Suprapubic skin (tissue), 4 donors: ENCODE data around the gene ESYT1. TPM values are rescaled to one million over a fixed set of nuclear protein-coding genes. Genes with fewer than 3 reads are reported as not detected.

ENCODE experiments used
- DNase-seq, 2 donors: peaks; one replicate each; pipeline ENCODE4 v3.0.0-alpha.2; 2019; ENCODE audit warnings: low spot score in 2 of 2
- H3K27ac ChIP-seq: fragments of 200-600 bp; sonication (generic); one replicate; pipeline ENCODE4 v1.5.1; 2019
- H3K27me3 ChIP-seq: fragments of 200-600 bp; sonication (generic); one replicate; pipeline ENCODE4 v1.5.1; 2019
- H3K36me3 ChIP-seq: fragments of 200-600 bp; sonication (generic); one replicate; pipeline ENCODE4 v1.5.1; 2019
- H3K4me1 ChIP-seq: fragments of 200-600 bp; sonication (generic); one replicate; pipeline ENCODE4 v1.5.1; 2019
- H3K4me3 ChIP-seq: fragments of 200-600 bp; sonication (generic); one replicate; pipeline ENCODE4 v1.5.1; 2019; ENCODE audit warnings: mild to moderate bottlenecking
- H3K9me3 ChIP-seq: fragments of 200-600 bp; sonication (generic); one replicate; pipeline ENCODE4 v1.5.1; 2019
- EP300 ChIP-seq: sonication (generic); formaldehyde crosslinking; IDR thresholded peaks from one replicate; pipeline ENCODE4 v1.6.1; 2017; ENCODE audit warnings: antibody characterized with exemption
- POLR2A ChIP-seq, 2 donors: fragments of 450-650 bp; IDR thresholded peaks; one replicate each; pipeline ENCODE4 v1.6.1; 2017; ENCODE audit warnings: antibody characterized with exemption in 2 of 2, mild to moderate bottlenecking in 2 of 2, moderate library complexity in 2 of 2
- POLR2AphosphoS5 ChIP-seq, 3 donors: sonication (generic); formaldehyde crosslinking; IDR thresholded peaks; one replicate each; pipeline ENCODE4 v1.6.1; 2017; ENCODE audit warnings: antibody characterized with exemption in 3 of 3
- WGBS: methylation state at CpG from one replicate; pipeline ENCODE4 v1.1.5; 2018; 5-methylcytosine and 5-hydroxymethylcytosine counted together
- total RNA-seq, 4 donors: library from RNA; depleted of rRNA; stranded (reverse); fragments of >200 nt; gene quantifications; one replicate each; pipeline ENCODE4 v1.1.0, GENCODE V29; 2016
- TF ChIP-seq, protein P1 (sequence below), 2 donors: fragments of 200-600 bp in 1 of 2; fragments of 450-650 bp in 1 of 2; sonication (generic) in 1 of 2; IDR thresholded peaks; one replicate each; pipeline ENCODE4 v1.5.1; 2016 to 2019; ENCODE audit warnings: antibody characterized with exemption in 2 of 2, mild to moderate bottlenecking in 1 of 2, moderate library complexity in 1 of 2

ESYT1 gene
- total RNA-seq, 4 donors from 2014 or later: 73.1 to 128 (median 103) TPM

DNA sequence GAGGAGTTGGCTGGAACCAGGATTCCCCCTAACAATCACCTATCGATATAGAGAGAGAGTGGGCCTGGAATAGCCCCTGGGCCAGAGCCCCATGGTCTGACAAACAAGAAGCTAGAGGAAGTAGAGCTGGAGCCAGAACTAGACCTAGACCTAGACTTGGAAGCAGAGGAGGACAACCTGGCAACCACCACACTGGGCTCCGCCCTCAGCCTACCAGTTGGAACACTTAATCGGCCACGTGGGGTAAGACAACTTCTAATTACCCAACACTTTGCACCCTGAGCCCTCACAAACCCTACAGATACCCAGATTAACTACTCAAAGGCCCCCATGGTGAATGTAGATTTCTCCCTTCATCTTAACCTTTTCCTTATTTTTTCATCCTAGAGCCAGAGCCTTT lies 28.3 kb upstream of the ESYT1 start:
- Histone ChIP-seq H3K4me3 (no peak overlapping the region), H3K4me1 (peaks cover 13% of the 10 kb centered on the region), H3K27me3 (no peaks in the 10 kb centered on the region), H3K9me3 (no peaks in the 10 kb centered on the region), H3K36me3 (peaks cover 49% of the 10 kb centered on the region), H3K27ac (no peak overlapping the region)
- no peak for DNase-seq
- TF ChIP-seq, protein P1, sequence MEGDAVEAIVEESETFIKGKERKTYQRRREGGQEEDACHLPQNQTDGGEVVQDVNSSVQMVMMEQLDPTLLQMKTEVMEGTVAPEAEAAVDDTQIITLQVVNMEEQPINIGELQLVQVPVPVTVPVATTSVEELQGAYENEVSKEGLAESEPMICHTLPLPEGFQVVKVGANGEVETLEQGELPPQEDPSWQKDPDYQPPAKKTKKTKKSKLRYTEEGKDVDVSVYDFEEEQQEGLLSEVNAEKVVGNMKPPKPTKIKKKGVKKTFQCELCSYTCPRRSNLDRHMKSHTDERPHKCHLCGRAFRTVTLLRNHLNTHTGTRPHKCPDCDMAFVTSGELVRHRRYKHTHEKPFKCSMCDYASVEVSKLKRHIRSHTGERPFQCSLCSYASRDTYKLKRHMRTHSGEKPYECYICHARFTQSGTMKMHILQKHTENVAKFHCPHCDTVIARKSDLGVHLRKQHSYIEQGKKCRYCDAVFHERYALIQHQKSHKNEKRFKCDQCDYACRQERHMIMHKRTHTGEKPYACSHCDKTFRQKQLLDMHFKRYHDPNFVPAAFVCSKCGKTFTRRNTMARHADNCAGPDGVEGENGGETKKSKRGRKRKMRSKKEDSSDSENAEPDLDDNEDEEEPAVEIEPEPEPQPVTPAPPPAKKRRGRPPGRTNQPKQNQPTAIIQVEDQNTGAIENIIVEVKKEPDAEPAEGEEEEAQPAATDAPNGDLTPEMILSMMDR (IDR thresholded peaks at IDR 0.05): no peak
- TF ChIP-seq EP300 (no peak), POLR2AphosphoS5 (IDR thresholded peaks at IDR 0.05) (no peak), POLR2A (IDR thresholded peaks at IDR 0.05) (no peak)
- 47% methylated on average over 4 of the region's 4 CpGs for WGBS

GRCh38 chr12:56101045-56101444 lies 27.0 kb upstream of the ESYT1 start:
- 81% methylated on average over 14 of the region's 14 CpGs for WGBS
- H3K36me3 ChIP-seq: peaks cover 37% of the 10 kb centered on the region
- TF ChIP-seq, protein P1 (IDR thresholded peaks at IDR 0.05): no peak
- TF ChIP-seq EP300 (no peak), POLR2A (IDR thresholded peaks at IDR 0.05) (no peak)
- H3K27me3 ChIP-seq: no peaks in the 10 kb centered on the region
- peaks cover 26% of the 10 kb centered on the region for H3K4me1 ChIP-seq
- no peak overlapping the region for H3K4me3 ChIP-seq
- no peak overlapping the region for H3K27ac ChIP-seq
- no peak for DNase-seq
- no peaks in the 10 kb centered on the region for H3K9me3 ChIP-seq

GRCh38 chr12:56102683-56103065 lies 25.4 kb upstream of the ESYT1 start:
- no peak for DNase-seq
- 75% methylated on average over 1 of the region's 1 CpG for WGBS
- no peaks in the 10 kb centered on the region for H3K27me3 ChIP-seq
- H3K36me3 ChIP-seq: peaks cover 32% of the 10 kb centered on the region
- no peak for TF ChIP-seq POLR2AphosphoS5 (IDR thresholded peaks at IDR 0.05)
- no peak for TF ChIP-seq EP300
- no peak overlapping the region for H3K27ac ChIP-seq
- no peak overlapping the region for H3K4me3 ChIP-seq
- peaks cover 34% of the 10 kb centered on the region for H3K4me1 ChIP-seq
- no peaks in the 10 kb centered on the region for H3K9me3 ChIP-seq

GRCh38 chr12:56103066-56103711 lies 24.9 kb upstream of the ESYT1 start:
- H3K27me3 ChIP-seq: no peaks in the 10 kb centered on the region
- no peak for TF ChIP-seq POLR2AphosphoS5 (IDR thresholded peaks at IDR 0.05)
- TF ChIP-seq POLR2A (IDR thresholded peaks at IDR 0.05): no peak
- no peak for TF ChIP-seq EP300
- TF ChIP-seq, protein P1 (IDR thresholded peaks at IDR 0.05): no peak
- 43% methylated on average over 6 of the region's 6 CpGs for WGBS
- no peaks in the 10 kb centered on the region for H3K9me3 ChIP-seq
- peaks cover 37% of the 10 kb centered on the region for H3K36me3 ChIP-seq
- H3K4me1 ChIP-seq: peaks cover 34% of the 10 kb centered on the region
- no peak for DNase-seq
- H3K27ac ChIP-seq: peak overlapping the region; percentile 93
- H3K4me3 ChIP-seq: peak overlapping the region; percentile 85

- Histone ChIP-seq H3K4me1 (peaks cover 34% of the 10 kb centered on the region), H3K4me3 (peak overlapping the region; percentile 85), H3K27ac (peak overlapping the region; percentile 93), H3K27me3 (no peaks in the 10 kb centered on the region), H3K36me3 (peaks cover 42% of the 10 kb centered on the region), H3K9me3 (no peaks in the 10 kb centered on the region)
- under 1% methylated on average over 8 of the region's 8 CpGs for WGBS
- TF ChIP-seq EP300 (no peak), POLR2AphosphoS5 (IDR thresholded peaks at IDR 0.05) (no peak), POLR2A (IDR thresholded peaks at IDR 0.05) (no peak)
- TF ChIP-seq, protein P1 (IDR thresholded peaks at IDR 0.05): no peak
- no peak for DNase-seq
Measured at GRCh38 chr12:56103823-56104108, 24.3 kb upstream of the ESYT1 start.
